Ishikawa (cell line): ENCODE measurements around the gene ELP4.

Experiments used
- CEBPB ChIP-seq: IDR thresholded peaks from 2 replicates; pipeline ENCODE4 v1.6.1; 2012
- CREB1 ChIP-seq: IDR thresholded peaks from 2 replicates; pipeline ENCODE4 v1.6.1; 2012; ENCODE audit warnings: low read depth
- EGR1 ChIP-seq: IDR thresholded peaks from 2 replicates; pipeline ENCODE4 v1.6.1; 2012
- EP300 ChIP-seq: IDR thresholded peaks from 2 replicates; pipeline ENCODE4 v1.6.1; 2012; ENCODE audit warnings: borderline replicate concordance
- FOXM1 ChIP-seq: IDR thresholded peaks from 2 replicates; pipeline ENCODE4 v1.6.1; 2012; ENCODE audit warnings: low read depth, borderline replicate concordance
- NFIC ChIP-seq: IDR thresholded peaks from 2 replicates; pipeline ENCODE4 v1.6.1; 2012
- RAD21 ChIP-seq: IDR thresholded peaks from 2 replicates; pipeline ENCODE4 v1.6.1; 2012; ENCODE audit warnings: low read depth
- REST ChIP-seq: IDR thresholded peaks from 2 replicates; pipeline ENCODE4 v1.6.1; 2012; ENCODE audit warnings: low read depth, mild to moderate bottlenecking
- TAF1 ChIP-seq: IDR thresholded peaks from 2 replicates; pipeline ENCODE4 v1.6.1; 2012; ENCODE audit warnings: low read depth, mild to moderate bottlenecking
- TCF12 ChIP-seq: IDR thresholded peaks from 2 replicates; pipeline ENCODE4 v1.6.1; 2012; ENCODE audit warnings: low read depth
- TEAD4 ChIP-seq: IDR thresholded peaks from 2 replicates; pipeline ENCODE4 v1.6.1; 2012
- USF1 ChIP-seq: IDR thresholded peaks from 2 replicates; pipeline ENCODE4 v1.6.1; 2012
- YY1 ChIP-seq: IDR thresholded peaks from 2 replicates; pipeline ENCODE4 v1.6.1; 2012; ENCODE audit warnings: low read depth
- ZBTB7A ChIP-seq: IDR thresholded peaks from 2 replicates; pipeline ENCODE4 v1.6.1; 2012; ENCODE audit warnings: low read depth
- TF ChIP-seq, protein P1 (sequence below): IDR thresholded peaks from 2 replicates; pipeline ENCODE4 v1.6.1; 2012

Gene ELP4

GRCh38 chr11:31560842-31561476 lies 51.4 kb downstream of the ELP4 start:
- TF ChIP-seq FOXM1 (no peak), YY1 (no peak), EP300 (no peak)

GRCh38 chr11:31582697-31583096 lies 73.1 kb downstream of the ELP4 start:
- no peak for TF ChIP-seq CEBPB
- TF ChIP-seq NFIC: no peak

- TF ChIP-seq REST (no peak), CREB1 (no peak), CEBPB (no peak), FOXM1 (no peak), YY1 (no peak), NFIC (no peak), EP300 (no peak), TCF12 (no peak), ZBTB7A (no peak), EGR1 (no peak), TAF1 (no peak), USF1 (no peak), TEAD4 (no peak), RAD21 (no peak)
- TF ChIP-seq, protein P1, sequence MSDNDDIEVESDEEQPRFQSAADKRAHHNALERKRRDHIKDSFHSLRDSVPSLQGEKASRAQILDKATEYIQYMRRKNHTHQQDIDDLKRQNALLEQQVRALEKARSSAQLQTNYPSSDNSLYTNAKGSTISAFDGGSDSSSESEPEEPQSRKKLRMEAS: no peak
Measured at GRCh38 chr11:31598454-31598853, 88.9 kb downstream of the ELP4 start.

DNA sequence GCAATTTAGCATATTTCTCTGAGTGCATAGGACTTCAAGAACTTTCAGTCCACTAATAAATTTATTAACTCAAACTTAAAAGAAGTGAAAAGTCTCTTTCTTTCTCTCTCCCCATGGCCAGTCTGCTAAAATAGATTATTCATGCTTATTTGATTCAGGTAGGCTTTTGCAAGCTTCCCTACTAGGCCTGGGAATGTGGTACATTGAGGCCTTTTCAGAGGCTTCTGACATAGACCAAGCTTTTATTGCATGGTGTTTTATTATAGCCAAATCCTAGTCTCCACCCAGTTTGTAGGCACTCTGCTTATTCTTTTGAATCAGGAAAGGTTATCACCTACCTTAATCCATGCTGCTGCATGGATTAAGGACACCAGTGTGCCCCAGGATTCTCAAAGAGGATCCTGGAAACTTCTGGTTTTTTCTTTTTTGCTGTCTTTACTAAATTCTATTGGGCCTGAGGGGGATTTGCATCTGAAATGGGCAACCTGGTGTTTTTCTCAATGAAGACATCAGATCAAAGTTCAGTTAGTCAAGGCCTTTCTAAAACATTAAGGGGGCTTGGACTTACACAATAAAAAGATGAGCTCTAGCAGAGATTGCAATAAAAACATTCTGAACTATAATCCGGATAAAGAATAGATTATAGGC lies 92.2 kb downstream of the ELP4 start:
- TF ChIP-seq FOXM1: no peak
- TF ChIP-seq TEAD4: no peak
- TF ChIP-seq, protein P1: no peak
- no peak for TF ChIP-seq YY1
- no peak for TF ChIP-seq ZBTB7A
- no peak for TF ChIP-seq TCF12
- TF ChIP-seq TAF1: no peak
- no peak for TF ChIP-seq RAD21

- TF ChIP-seq CEBPB (no peak), EGR1 (no peak), EP300 (no peak), REST (no peak)
Measured at GRCh38 chr11:31606893-31607292, 97.3 kb downstream of the ELP4 start.

DNA sequence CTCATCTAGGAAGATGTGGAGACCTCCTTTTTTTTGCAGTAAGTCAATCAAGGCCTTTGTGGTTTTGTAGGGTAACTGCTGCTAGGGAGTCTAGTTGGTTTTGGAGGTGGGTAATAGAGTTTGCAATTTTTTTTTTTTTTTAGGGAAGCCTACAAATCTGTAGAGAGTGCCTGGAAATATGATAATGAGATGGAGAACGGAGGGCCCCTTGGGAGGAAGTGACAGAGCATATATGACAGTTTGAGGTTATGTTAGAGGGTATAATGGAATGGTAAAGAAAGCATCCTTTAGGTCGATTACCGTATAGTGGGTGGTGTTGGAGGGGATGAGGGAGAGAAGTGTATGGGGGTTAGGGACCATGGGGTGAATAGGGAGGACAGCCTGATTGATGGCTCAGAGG lies 98.3 kb downstream of the ELP4 start:
- TF ChIP-seq CREB1 (no peak), NFIC (no peak), EP300 (no peak), REST (no peak), USF1 (no peak), CEBPB (no peak), FOXM1 (no peak), TAF1 (no peak), ZBTB7A (no peak)
- TF ChIP-seq, protein P1: no peak
